H9 (cell line): ENCODE results near the gene UBE2E3. TPM values are rescaled to one million over a fixed set of nuclear protein-coding genes. Genes with fewer than 3 reads are reported as not detected.

Experiments
- DNase-seq: peaks from one replicate; pipeline ENCODE4 v3.0.0-alpha.2; 2017
- H2AFZ ChIP-seq: one replicate; pipeline ENCODE4 v1.6.1; 2013; ENCODE audit warnings: mild to moderate bottlenecking, low read length, control low read depth, moderate library complexity
- H2AK5ac ChIP-seq: 2 replicates; pipeline ENCODE4 v1.6.1; 2013; ENCODE audit warnings: low read length, control low read depth, mixed read lengths; ENCODE audit not compliant: insufficient read length
- H2BK120ac ChIP-seq: one replicate; pipeline ENCODE4 v1.6.1; 2013; ENCODE audit warnings: low read depth, mild to moderate bottlenecking, low read length, control low read depth, inconsistent platforms; ENCODE audit not compliant: poor library complexity, severe bottlenecking
- H2BK12ac ChIP-seq: 2 replicates; pipeline ENCODE4 v1.6.1; 2013; ENCODE audit warnings: low read length, control low read depth, mixed read lengths, low read depth; ENCODE audit not compliant: insufficient read length
- H2BK15ac ChIP-seq: 2 replicates; pipeline ENCODE4 v1.6.1; 2013; ENCODE audit warnings: low read depth, low read length, control low read depth
- H2BK20ac ChIP-seq: one replicate; pipeline ENCODE4 v1.6.1; 2013; ENCODE audit warnings: low read depth, mild to moderate bottlenecking, low read length, control low read depth, inconsistent platforms; ENCODE audit not compliant: poor library complexity, severe bottlenecking
- H2BK5ac ChIP-seq: 2 replicates; pipeline ENCODE4 v1.6.1; 2013; ENCODE audit warnings: low read length, control low read depth, mixed read lengths; ENCODE audit not compliant: insufficient read length
- H3K14ac ChIP-seq: 2 replicates; pipeline ENCODE4 v1.6.1; 2013; ENCODE audit warnings: low read length, control low read depth; ENCODE audit not compliant: insufficient read depth
- H3K18ac ChIP-seq: 2 replicates; pipeline ENCODE4 v1.6.1; 2013; ENCODE audit warnings: low read depth, mild to moderate bottlenecking, mixed read lengths, low read length, control low read depth; ENCODE audit not compliant: insufficient read length
- H3K23ac ChIP-seq: 2 replicates; pipeline ENCODE4 v1.6.1; 2013; ENCODE audit warnings: low read length, control low read depth, mixed read lengths, low read depth; ENCODE audit not compliant: insufficient read length
- H3K23me2 ChIP-seq: 2 replicates; pipeline ENCODE4 v1.6.1; 2013; ENCODE audit warnings: low read depth, mild to moderate bottlenecking, mixed read lengths, low read length, control low read depth; ENCODE audit not compliant: insufficient read length, poor library complexity, severe bottlenecking
- H3K27ac ChIP-seq: 2 replicates; pipeline ENCODE4 v1.5.1; 2013; ENCODE audit warnings: low read length, control low read depth, mixed read lengths, low read depth; ENCODE audit not compliant: insufficient read length
- H3K27me3 ChIP-seq: 2 replicates; pipeline ENCODE4 v1.6.1; 2013; ENCODE audit warnings: low read length, control low read depth, inconsistent platforms; ENCODE audit not compliant: insufficient read depth
- H3K4ac ChIP-seq: 2 replicates; pipeline ENCODE4 v1.6.1; 2013; ENCODE audit warnings: low read depth, mild to moderate bottlenecking, control low read depth, inconsistent platforms, low read length, moderate library complexity
- H3K4me1 ChIP-seq: 2 replicates; pipeline ENCODE4 v1.6.1; 2013; ENCODE audit warnings: low read length, control low read depth, inconsistent platforms; ENCODE audit not compliant: insufficient read depth
- H3K4me2 ChIP-seq: 2 replicates; pipeline ENCODE4 v1.6.1; 2013; ENCODE audit warnings: low read length, control low read depth, mixed read lengths; ENCODE audit not compliant: insufficient read length, insufficient read depth
- H3K56ac ChIP-seq: 2 replicates; pipeline ENCODE4 v1.6.1; 2013; ENCODE audit warnings: low read depth, mild to moderate bottlenecking, mixed read lengths, low read length, control low read depth; ENCODE audit not compliant: insufficient read length
- H3K79me1 ChIP-seq: 2 replicates; pipeline ENCODE4 v1.6.1; 2013; ENCODE audit warnings: low read depth, mild to moderate bottlenecking, moderate library complexity, low read length, control low read depth, inconsistent platforms; ENCODE audit not compliant: insufficient read depth, poor library complexity, severe bottlenecking
- H3K79me2 ChIP-seq: 2 replicates; pipeline ENCODE4 v1.6.1; 2013; ENCODE audit warnings: low read length, control low read depth, inconsistent platforms; ENCODE audit not compliant: insufficient read depth
- H3K9ac ChIP-seq: 2 replicates; pipeline ENCODE4 v1.6.1; 2013; ENCODE audit warnings: low read length, control low read depth, mixed read lengths; ENCODE audit not compliant: insufficient read length; ENCODE audit errors: extremely low read depth
- H3K9me3 ChIP-seq: one replicate; pipeline ENCODE4 v1.6.1; 2013; ENCODE audit warnings: low read depth, low read length, inconsistent platforms; ENCODE audit not compliant: control insufficient read depth
- H3T11ph ChIP-seq: one replicate; pipeline ENCODE4 v1.6.1; 2013; ENCODE audit warnings: mild to moderate bottlenecking, low read length, control low read depth, inconsistent platforms
- H4K20me1 ChIP-seq: one replicate; pipeline ENCODE4 v1.6.1; 2013; ENCODE audit not compliant: control insufficient read depth, insufficient read length, insufficient read depth
- H4K5ac ChIP-seq: 2 replicates; pipeline ENCODE4 v1.6.1; 2013; ENCODE audit warnings: low read depth, mild to moderate bottlenecking, mixed read lengths, low read length, control low read depth; ENCODE audit not compliant: insufficient read length
- H4K8ac ChIP-seq: replicated peaks from 2 replicates; pipeline ENCODE4 v1.6.1; 2013; ENCODE audit warnings: low read length, control low read depth, mixed read lengths, low read depth; ENCODE audit not compliant: insufficient read length
- H4K91ac ChIP-seq: 2 replicates; pipeline ENCODE4 v1.6.1; 2013; ENCODE audit warnings: low read depth, mild to moderate bottlenecking, moderate library complexity, mixed read lengths, low read length, control low read depth; ENCODE audit not compliant: insufficient read length
- H3K27ac Mint-ChIP-seq, 3 experiments: 2 replicates in 2 of 3; 3 replicates in 1 of 3; pipeline ENCODE4 v1.8.0; 2020 to 2021; ENCODE audit warnings: mixed read lengths in 3 of 3, mild to moderate bottlenecking in 1 of 3, moderate library complexity in 1 of 3
- H3K27me3 Mint-ChIP-seq: 2 replicates; pipeline ENCODE4 v1.8.0; 2021; ENCODE audit warnings: low read depth, mild to moderate bottlenecking, moderate library complexity, mixed read lengths
- H3K36me3 Mint-ChIP-seq, 3 experiments: 2 replicates in 2 of 3; 3 replicates in 1 of 3; pipeline ENCODE4 v1.8.0; 2020 to 2021; ENCODE audit warnings: low read depth in 3 of 3, mixed read lengths in 3 of 3; ENCODE audit not compliant: insufficient read depth in 1 of 3
- H3K4me1 Mint-ChIP-seq, 2 experiments: 2 replicates each; pipeline ENCODE4 v1.8.0; 2020; ENCODE audit warnings: mixed read lengths in 2 of 2
- H3K4me3 Mint-ChIP-seq, 2 experiments: 2 replicates in 1 of 2; 3 replicates in 1 of 2; pipeline ENCODE4 v1.8.0; 2020 to 2021; ENCODE audit warnings: mild to moderate bottlenecking in 2 of 2, mixed read lengths in 2 of 2, moderate library complexity in 1 of 2
- H3K9me3 Mint-ChIP-seq, 2 experiments: 2 replicates in 1 of 2; 3 replicates in 1 of 2; pipeline ENCODE4 v1.8.0; 2020; ENCODE audit warnings: mild to moderate bottlenecking in 2 of 2, mixed read lengths in 2 of 2, moderate library complexity in 1 of 2
- CTCF ChIP-seq: fragments of 200-600 bp; sonication (generic); conservative IDR thresholded peaks from 3 replicates; pipeline ENCODE4 v1.8.0; 2021; ENCODE audit warnings: antibody characterized with exemption, mild to moderate bottlenecking
- WGBS: extraction: QIAGEN DNeasy Blood & Tissue Kit; methylation state at CpG from one replicate; pipeline ENCODE4 v1.1.7; 2013; ENCODE audit warnings: missing lambda C conversion rate, low lambda C conversion rate, mixed read lengths; ENCODE audit not compliant: insufficient read length; ENCODE audit errors: extremely low coverage; 5-methylcytosine and 5-hydroxymethylcytosine counted together
- total RNA-seq: library from RNA; stranded (reverse); gene quantifications from 2 replicates; pipeline ENCODE4 v1.2.1, GENCODE V29; 2021

UBE2E3 gene
- total RNA-seq, 1 experiment from 2014 or later, result 89.1 TPM

GRCh38 chr2:180943275-180943674 lies 37.1 kb upstream of the UBE2E3 start:
- Histone ChIP-seq H3K27me3 (no peaks in the 10 kb centered on the region), H3K9me3 (no peaks in the 10 kb centered on the region), H3K79me1 (no peaks in the 10 kb centered on the region), H3T11ph (no peak overlapping the region), H3K18ac (no peak overlapping the region), H3K23me2 (no peaks in the 10 kb centered on the region), H4K8ac (no peak overlapping the region), H3K79me2 (no peaks in the 10 kb centered on the region), H2AFZ (no peak overlapping the region), H2BK15ac (no peak overlapping the region), H2BK20ac (no peak overlapping the region), H2BK120ac (no peak overlapping the region), H3K56ac (no peak overlapping the region), H3K4me2 (no peak overlapping the region), H3K4ac (no peak overlapping the region), H2AK5ac (no peak overlapping the region), H3K14ac (no peak overlapping the region), H4K5ac (no peak overlapping the region), H3K9ac (no peak overlapping the region), H3K4me1 (no peaks in the 10 kb centered on the region), H2BK12ac (no peak overlapping the region), H2BK5ac (no peak overlapping the region), H3K23ac (no peak overlapping the region), H4K20me1 (no peaks in the 10 kb centered on the region), H3K27ac (no peak overlapping the region), H4K91ac (no peak overlapping the region)
- Mint-ChIP-seq H3K36me3 (no peaks in the 10 kb centered on the region), H3K27me3 (no peaks in the 10 kb centered on the region), H3K9me3 (no peaks in the 10 kb centered on the region), H3K4me1 (peaks cover 3 to 4% of the 10 kb centered on the region in 2 experiments; a peak in 2 of 4 replicates), H3K27ac (no peak overlapping the region), H3K4me3 (no peak overlapping the region)
- DNase-seq, result no peak
- WGBS, result no CpG with 5 or more reads among the region's 1 CpG
- TF ChIP-seq CTCF, result no peak
